ENCODE data around the gene TMC2. TPM values are rescaled to one million over a fixed set of nuclear protein-coding genes. Genes with fewer than 3 reads are reported as not detected.

The TMC2 gene
- total RNA-seq, 4 donors from 2014 or later = 0.15 to 0.35 TPM; not detected in 2

GRCh38 chr20:2602046-2602735 is 65.8 kb downstream of the TMC2 start:
- WGBS, 2 donors (ENCODE audit: low coverage in 1 of 2) = 88 to 90% methylated on average over 9 of the region's 9 CpGs
- ATAC-seq = no peak
- Histone ChIP-seq H3K4me3 (no peak overlapping the region), H3K27ac (no peak overlapping the region), H3K27me3 (no peaks in the 10 kb centered on the region), H3K9me3 (peaks cover 0 to 26% (median 0%) of the 10 kb centered on the region in 3 donors), H3K4me1 (no peaks in the 10 kb centered on the region), H3K36me3 (no peaks in the 10 kb centered on the region)
- TF ChIP-seq EP300 (IDR thresholded peaks at IDR 0.05) (no peak), CTCF (IDR thresholded peaks at IDR 0.05) (no peak), POLR2AphosphoS5 (IDR thresholded peaks at IDR 0.05) (no peak), POLR2A (IDR thresholded peaks at IDR 0.05) (no peak)

- Histone ChIP-seq H3K36me3 (no peaks in the 10 kb centered on the region), H3K4me1 (no peaks in the 10 kb centered on the region), H3K9me3 (peaks cover 0 to 31% (median 0%) of the 10 kb centered on the region in 3 donors), H3K27ac (no peak overlapping the region), H3K4me3 (no peak overlapping the region), H3K27me3 (no peaks in the 10 kb centered on the region)
- TF ChIP-seq EP300 (IDR thresholded peaks at IDR 0.05) (no peak), POLR2A (IDR thresholded peaks at IDR 0.05) (no peak), POLR2AphosphoS5 (IDR thresholded peaks at IDR 0.05) (no peak), CTCF (IDR thresholded peaks at IDR 0.05) (no peak)
- ATAC-seq = no peak
- WGBS, 2 donors (ENCODE audit: low coverage in 1 of 2) = 71 to 79% methylated on average over 2 to 4 of the region's 4 CpGs
Measured at GRCh38 chr20:2602746-2603145, 66.4 kb downstream of the TMC2 start.

GRCh38 chr20:2603816-2604505 is 67.6 kb downstream of the TMC2 start:
- Histone ChIP-seq H3K9me3 (peaks cover 0 to 38% (median 0%) of the 10 kb centered on the region in 3 donors), H3K36me3 (no peaks in the 10 kb centered on the region), H3K4me3 (no peak overlapping the region), H3K4me1 (no peaks in the 10 kb centered on the region), H3K27me3 (no peaks in the 10 kb centered on the region), H3K27ac (no peak overlapping the region)
- TF ChIP-seq POLR2AphosphoS5 (IDR thresholded peaks at IDR 0.05) (no peak), CTCF (IDR thresholded peaks at IDR 0.05) (no peak), POLR2A (IDR thresholded peaks at IDR 0.05) (no peak), EP300 (IDR thresholded peaks at IDR 0.05) (no peak)
- 52 to 100% methylated on average over 3 to 5 of the region's 7 CpGs for WGBS, 2 donors (ENCODE audit: low coverage in 1 of 2)
- ATAC-seq = no peak

DNA sequence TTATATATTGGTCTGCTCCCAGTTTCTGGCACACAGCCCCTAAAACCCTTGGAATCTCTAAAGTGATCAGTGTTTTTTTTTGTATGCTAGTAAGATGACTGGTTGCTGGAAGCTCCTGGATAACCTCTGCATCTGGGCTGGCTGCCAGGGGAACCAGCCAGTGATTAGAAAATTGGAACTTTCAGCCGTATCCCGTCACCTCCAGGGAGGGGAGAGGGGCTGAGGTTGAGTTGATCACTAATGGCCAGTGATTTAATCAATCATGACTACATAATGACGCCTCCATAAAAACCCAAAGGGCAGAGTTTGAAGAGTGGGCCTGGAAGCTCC is 68.1 kb downstream of the TMC2 start:
- Histone ChIP-seq H3K9me3 (peaks cover 0 to 38% (median 0%) of the 10 kb centered on the region in 3 donors), H3K27ac (no peak overlapping the region), H3K36me3 (no peaks in the 10 kb centered on the region), H3K27me3 (no peaks in the 10 kb centered on the region), H3K4me3 (no peak overlapping the region), H3K4me1 (no peaks in the 10 kb centered on the region)
- ATAC-seq = no peak
- 22% methylated on average over 3 of the region's 3 CpGs; no CpG with 5 or more reads in 1 of the 2 donors for WGBS, 2 donors (ENCODE audit: low coverage in 1 of 2)
- TF ChIP-seq EP300 (IDR thresholded peaks at IDR 0.05) (no peak), POLR2AphosphoS5 (IDR thresholded peaks at IDR 0.05) (no peak), POLR2A (IDR thresholded peaks at IDR 0.05) (no peak), CTCF (IDR thresholded peaks at IDR 0.05) (no peak)
